ENCODE data around the gene CPSF3.
A peak's percentile ranks its signal among the peaks of the same experiment; 100 is the strongest.
"Not testable (repeated sequence)": the region's sequence is repeated elsewhere in the genome, so short reads cannot be mapped to it uniquely, and the experiment has no call there.

The CPSF3 gene

DNA sequence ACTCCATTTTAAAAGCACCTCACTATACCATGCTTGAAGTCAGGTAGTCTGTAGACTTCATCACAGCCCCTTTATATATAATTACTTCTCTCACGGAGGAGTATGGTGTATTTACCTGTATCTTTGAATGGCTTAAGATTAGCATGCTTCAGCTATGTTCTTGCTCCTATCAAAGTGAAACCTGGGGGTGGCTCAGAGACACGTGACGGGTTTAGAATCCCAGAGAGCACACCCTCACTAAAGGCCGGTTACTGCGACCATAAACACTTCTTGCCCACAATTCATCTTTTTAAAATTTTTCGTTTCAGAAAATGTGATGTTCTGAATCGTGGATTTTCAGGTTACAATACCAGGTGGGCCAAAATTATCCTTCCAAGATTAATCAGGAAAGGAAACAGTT lies 54.5 kb downstream of the CPSF3 start:
- H3K4me1 Mint-ChIP-seq = peaks cover 50% of the 10 kb centered on the region

DNA sequence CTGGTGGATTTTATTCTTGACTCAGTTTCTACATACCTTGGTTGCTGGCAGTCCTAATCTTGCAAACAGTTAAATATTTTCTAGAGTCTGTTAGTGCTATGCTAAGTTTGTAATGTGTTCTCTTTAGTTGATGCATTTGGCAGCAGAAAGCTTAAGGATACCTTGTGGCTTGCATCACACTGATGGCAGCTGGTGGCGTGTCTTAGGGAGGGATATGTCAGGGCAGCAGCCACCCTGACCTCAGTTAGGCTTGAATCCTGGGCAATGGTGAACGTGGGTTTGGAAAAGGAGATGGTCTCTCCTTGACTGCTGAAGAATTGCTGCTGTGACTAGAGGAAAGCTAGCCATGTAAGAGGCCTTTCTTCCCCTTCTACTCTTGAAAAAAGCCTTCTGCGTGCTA lies 55.1 kb downstream of the CPSF3 start:
- CTCF ChIA-PET = no interaction called here
- Mint-ChIP-seq H3K4me3 (no peak overlapping the region), H3K27me3 (no peaks in the 10 kb centered on the region), H3K4me1 (peaks cover 44% of the 10 kb centered on the region), H3K9me3 (no peaks in the 10 kb centered on the region), H3K27ac (no peak overlapping the region), H3K36me3 (peaks cover 47% of the 10 kb centered on the region)
- DNase-seq = no peak

More for the DNA sequence above, 54.5 kb downstream of the CPSF3 start:
- H3K27ac Mint-ChIP-seq = no peak overlapping the region
- H3K36me3 Mint-ChIP-seq = peaks cover 50% of the 10 kb centered on the region
- DNase-seq = no peak
- H3K9me3 Mint-ChIP-seq = no peaks in the 10 kb centered on the region
- CTCF ChIA-PET = no interaction called here
- H3K4me3 Mint-ChIP-seq = no peak overlapping the region
- H3K27me3 Mint-ChIP-seq = no peaks in the 10 kb centered on the region

DNA sequence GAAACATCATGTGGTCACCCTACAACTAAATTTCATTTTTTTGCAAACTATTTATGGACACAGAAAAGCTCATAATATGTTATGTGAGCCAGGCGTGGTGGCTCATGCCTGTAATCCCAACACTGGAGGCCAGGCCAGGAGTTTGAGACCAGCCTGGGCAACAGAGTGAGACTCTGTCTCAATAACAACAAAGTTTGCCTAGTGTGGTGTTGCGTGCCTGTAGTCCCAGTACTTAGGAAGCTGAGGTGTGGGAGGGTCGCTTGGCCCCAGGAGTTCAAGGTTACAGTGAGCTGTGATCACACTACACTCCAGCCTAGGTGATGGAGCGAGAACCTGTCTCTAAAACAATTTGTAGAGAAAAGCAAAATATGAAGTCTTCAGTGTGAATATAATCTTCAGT lies 56.7 kb downstream of the CPSF3 start:
- H3K4me3 Mint-ChIP-seq = no peak overlapping the region
- CTCF ChIA-PET = no interaction called here
- H3K27ac Mint-ChIP-seq = no peak overlapping the region
- no peak for DNase-seq
- no peaks in the 10 kb centered on the region for H3K9me3 Mint-ChIP-seq
- peaks cover 59% of the 10 kb centered on the region for H3K36me3 Mint-ChIP-seq
- H3K27me3 Mint-ChIP-seq = no peaks in the 10 kb centered on the region
- peaks cover 37% of the 10 kb centered on the region for H3K4me1 Mint-ChIP-seq

DNA sequence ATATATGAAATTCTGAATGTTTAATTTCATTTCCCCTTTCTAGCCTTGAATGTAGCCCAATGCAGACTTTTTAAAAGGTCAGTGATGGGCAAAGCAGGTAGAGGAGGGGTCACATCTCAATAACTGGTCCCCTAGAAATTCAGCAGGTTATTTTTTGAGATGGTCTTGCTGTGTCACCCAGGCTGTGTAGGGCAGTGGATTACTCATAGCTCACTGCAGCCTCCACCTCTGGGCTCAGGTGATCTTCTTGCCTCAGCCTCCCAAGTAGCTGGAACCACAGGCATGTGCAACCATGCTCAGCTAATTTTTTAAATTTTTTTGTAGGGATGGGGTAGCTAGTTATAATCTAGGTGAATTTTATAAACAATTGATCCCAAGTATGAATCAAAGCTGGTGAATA lies 59.7 kb downstream of the CPSF3 start:
- Mint-ChIP-seq H3K27me3 (no peaks in the 10 kb centered on the region), H3K4me1 (peaks cover 12% of the 10 kb centered on the region), H3K27ac (no peak overlapping the region), H3K9me3 (no peaks in the 10 kb centered on the region), H3K4me3 (no peak overlapping the region), H3K36me3 (peaks cover 61% of the 10 kb centered on the region)
- CTCF ChIA-PET = interaction anchor here (0.9 kb wide), 1 partner anchor 10 kb away, joined by 3 read pairs; no protein-coding TSS in a partner anchor
- DNase-seq = no peak

DNA sequence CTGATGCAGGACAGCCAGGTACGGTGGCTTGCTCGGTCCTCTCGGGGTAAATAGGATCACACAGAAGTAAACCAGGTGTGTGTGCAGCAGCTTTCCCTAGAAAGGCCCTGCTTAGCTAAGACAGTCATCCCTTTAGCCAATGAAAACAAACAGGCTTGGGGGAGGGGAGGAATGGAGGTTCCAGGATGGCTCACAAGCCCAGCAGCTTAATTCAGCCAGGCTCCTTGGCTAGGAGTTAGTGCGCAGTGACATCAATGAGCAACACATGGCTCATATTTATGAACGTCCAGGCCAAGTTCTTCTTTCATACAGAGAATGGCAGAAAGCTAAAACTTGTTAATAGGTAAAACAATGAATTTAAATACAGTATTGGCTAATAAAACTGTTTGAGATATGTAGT lies 61.1 kb downstream of the CPSF3 start:
- Mint-ChIP-seq H3K27ac (no peak overlapping the region), H3K4me1 (peaks cover 6% of the 10 kb centered on the region), H3K27me3 (no peaks in the 10 kb centered on the region), H3K36me3 (peaks cover 60% of the 10 kb centered on the region), H3K4me3 (no peak overlapping the region), H3K9me3 (no peaks in the 10 kb centered on the region)
- DNase-seq = no peak
- CTCF ChIA-PET = interaction anchor here (0.6 kb wide), 1 partner anchor 10 kb away, joined by 3 read pairs; no protein-coding TSS in a partner anchor

DNA sequence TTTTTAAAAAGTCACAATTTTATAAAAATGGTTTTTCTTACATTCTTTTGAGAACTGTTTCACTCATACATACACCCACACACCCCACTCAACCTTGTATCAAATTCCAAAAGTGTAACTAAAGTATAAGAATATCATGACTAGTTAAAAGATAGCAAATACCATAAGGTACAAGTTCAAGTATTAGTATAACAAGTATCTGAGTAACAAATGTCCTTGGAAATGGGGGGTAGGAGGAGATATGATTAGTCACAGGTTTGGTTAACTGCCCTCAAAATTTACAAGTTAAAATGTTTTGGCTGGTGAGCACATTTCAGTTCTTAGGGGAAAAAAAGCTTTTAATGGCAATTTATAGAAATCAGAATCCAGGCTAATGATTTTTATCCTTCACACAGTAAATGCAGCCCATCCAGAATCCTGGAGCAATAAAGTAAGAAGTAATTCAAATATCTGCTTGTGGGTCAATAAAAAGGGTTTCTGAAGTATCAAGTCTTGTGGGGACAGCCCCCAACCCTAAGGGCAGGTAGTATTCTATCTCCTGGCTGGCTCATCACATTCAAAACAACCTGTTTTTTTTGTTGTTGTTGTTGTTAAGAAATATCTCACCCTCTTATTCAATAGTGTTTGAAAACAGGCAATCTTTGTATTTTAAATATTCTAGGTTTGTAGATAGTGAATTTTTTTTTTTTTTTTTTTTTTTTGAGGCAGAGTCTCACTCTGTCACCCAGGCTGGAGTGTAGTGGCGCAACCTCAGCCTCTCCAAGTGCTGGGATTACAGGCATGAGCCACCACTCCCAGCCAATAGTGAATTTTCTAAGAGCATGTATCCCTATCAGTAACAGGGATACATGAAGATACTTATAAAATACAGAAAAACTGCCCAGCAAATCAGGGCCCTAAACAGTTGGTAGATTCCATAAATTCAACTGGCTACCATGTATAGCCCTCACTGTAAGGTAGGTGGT lies 65.4 kb downstream of the CPSF3 start:
- no peak overlapping the region for H3K4me3 Mint-ChIP-seq
- peaks cover 6% of the 10 kb centered on the region for H3K4me1 Mint-ChIP-seq
- H3K9me3 Mint-ChIP-seq = no peaks in the 10 kb centered on the region
- no peak overlapping the region for H3K27ac Mint-ChIP-seq
- CTCF ChIA-PET = interaction anchor here (1.7 kb wide), 1 partner anchor 283 kb away, joined by 3 read pairs; no protein-coding TSS in a partner anchor
- no peaks in the 10 kb centered on the region for H3K27me3 Mint-ChIP-seq
- H3K36me3 Mint-ChIP-seq = peaks cover 73% of the 10 kb centered on the region
- DNase-seq = no peak

DNA sequence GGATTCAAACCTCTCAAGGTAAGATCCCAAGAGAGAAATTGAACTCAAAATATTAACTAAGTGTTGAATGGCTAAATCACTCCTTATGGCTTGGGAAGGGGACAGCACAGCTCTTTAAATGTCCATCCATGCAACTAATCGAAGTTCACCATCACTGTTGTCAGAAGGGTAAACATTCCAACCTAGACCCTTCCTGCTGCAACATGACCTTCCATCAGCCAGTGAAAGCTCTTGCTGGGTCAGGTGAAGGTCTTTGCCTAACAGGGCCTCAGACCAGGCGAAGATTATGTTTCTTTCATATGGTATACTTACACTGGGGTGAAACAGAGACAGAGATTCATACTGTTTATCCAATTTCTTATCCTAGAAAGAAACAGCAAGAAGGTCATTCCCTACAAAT lies 67.3 kb downstream of the CPSF3 start:
- H3K4me3 Mint-ChIP-seq = no peak overlapping the region
- H3K27me3 Mint-ChIP-seq = no peaks in the 10 kb centered on the region
- H3K27ac Mint-ChIP-seq = no peak overlapping the region
- H3K9me3 Mint-ChIP-seq = no peaks in the 10 kb centered on the region
- peaks cover 69% of the 10 kb centered on the region for H3K36me3 Mint-ChIP-seq
- peaks cover 6% of the 10 kb centered on the region for H3K4me1 Mint-ChIP-seq
- no peak for DNase-seq
- CTCF ChIA-PET = no interaction called here

DNA sequence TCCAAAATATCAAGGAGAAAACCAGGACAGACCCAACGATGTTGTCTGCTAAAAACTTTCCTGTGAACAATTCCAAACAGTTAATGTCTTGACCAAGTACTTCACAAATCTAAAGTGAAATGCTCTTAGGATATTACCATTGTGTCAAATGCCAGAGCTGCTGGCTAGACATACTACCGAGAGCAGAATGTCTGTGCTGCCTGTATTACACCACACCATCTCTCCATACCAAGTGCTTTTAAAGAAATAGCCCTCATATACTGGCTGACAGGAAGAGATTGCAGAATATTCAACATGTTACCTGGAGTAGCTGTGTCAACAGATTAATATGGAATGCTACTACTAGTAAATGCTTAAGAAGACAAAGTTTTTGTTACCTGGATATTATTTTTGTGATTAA lies 69.5 kb downstream of the CPSF3 start:
- DNase-seq = no peak
- H3K27ac Mint-ChIP-seq = no peak overlapping the region
- peaks cover 10% of the 10 kb centered on the region for H3K4me1 Mint-ChIP-seq
- peaks cover 69% of the 10 kb centered on the region for H3K36me3 Mint-ChIP-seq
- no peaks in the 10 kb centered on the region for H3K27me3 Mint-ChIP-seq
- no peak overlapping the region for H3K4me3 Mint-ChIP-seq
- CTCF ChIA-PET = interaction anchor here (0.8 kb wide), 1 partner anchor 9 kb away, joined by 3 read pairs; no protein-coding TSS in a partner anchor
- no peaks in the 10 kb centered on the region for H3K9me3 Mint-ChIP-seq

DNA sequence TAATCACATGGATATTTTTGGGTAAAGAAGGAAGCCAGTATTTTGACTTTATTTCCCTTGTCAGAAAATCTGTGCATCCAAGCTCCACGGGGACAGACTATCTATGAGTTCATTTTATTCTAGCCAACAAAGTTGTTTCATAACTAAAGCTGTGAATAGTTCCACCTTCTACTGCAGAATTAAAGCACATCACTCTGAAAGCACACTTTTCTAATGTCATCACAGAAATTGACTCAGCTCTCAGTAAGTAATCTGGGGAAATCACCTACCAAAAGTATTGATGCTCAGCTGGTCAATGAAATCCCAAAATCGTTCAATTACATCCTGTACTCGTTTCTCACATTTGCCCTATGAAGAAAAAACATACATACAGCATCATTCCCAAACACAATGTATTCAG lies 70.0 kb downstream of the CPSF3 start:
- CTCF ChIA-PET = interaction anchor here (0.8 kb wide), 1 partner anchor 10 kb away, joined by 3 read pairs; no protein-coding TSS in a partner anchor
- peaks cover 70% of the 10 kb centered on the region for H3K36me3 Mint-ChIP-seq
- no peak overlapping the region for H3K4me3 Mint-ChIP-seq
- no peak for DNase-seq
- H3K27ac Mint-ChIP-seq = no peak overlapping the region
- peaks cover 10% of the 10 kb centered on the region for H3K4me1 Mint-ChIP-seq
- H3K27me3 Mint-ChIP-seq = no peaks in the 10 kb centered on the region
- no peaks in the 10 kb centered on the region for H3K9me3 Mint-ChIP-seq

DNA sequence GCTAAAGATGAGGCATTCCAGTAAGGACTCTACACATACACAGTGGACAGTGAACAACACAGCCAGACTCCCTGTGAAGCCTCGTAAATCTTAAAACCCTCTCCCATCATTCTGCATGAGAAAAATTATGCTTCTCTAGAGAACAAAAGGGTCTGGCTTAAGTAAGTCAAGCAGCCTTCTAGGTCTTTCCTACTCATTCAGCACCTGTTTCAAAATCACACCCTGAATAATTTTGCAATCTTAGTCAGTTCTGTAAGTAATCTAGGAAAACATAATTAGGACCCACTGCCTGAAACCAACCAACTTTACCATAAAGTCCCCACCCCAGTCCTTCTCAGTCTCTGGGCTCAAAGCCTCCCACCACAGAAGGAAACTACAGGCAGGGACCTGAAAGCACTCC lies 70.6 kb downstream of the CPSF3 start:
- Mint-ChIP-seq H3K27ac (no peak overlapping the region), H3K27me3 (no peaks in the 10 kb centered on the region), H3K4me1 (peaks cover 10% of the 10 kb centered on the region), H3K4me3 (no peak overlapping the region), H3K36me3 (peaks cover 64% of the 10 kb centered on the region), H3K9me3 (no peaks in the 10 kb centered on the region)
- CTCF ChIA-PET = no interaction called here
- DNase-seq = no peak

DNA sequence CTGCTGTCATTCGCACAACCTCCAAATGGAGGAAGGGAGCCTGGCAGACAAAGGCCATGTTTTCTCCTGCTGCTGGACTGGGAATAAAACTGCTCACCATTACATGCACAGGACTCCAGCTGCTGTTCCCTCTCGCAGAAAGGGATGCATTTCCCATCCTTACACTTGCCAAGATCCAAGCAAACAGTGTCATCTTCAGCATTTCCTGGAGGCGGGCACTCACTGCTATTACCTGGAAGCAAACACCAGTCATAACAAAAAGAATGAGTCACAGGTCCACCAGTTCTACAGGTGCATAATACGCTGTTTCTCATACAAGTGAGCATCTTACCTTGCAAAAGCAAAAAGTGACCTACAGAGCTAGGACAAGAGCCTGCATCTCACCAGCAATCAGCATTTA lies 73.6 kb downstream of the CPSF3 start:
- H3K4me3 Mint-ChIP-seq = no peak overlapping the region
- H3K9me3 Mint-ChIP-seq = no peaks in the 10 kb centered on the region
- H3K27ac Mint-ChIP-seq = peak overlapping the region; percentile 30
- peaks cover 4% of the 10 kb centered on the region for H3K4me1 Mint-ChIP-seq
- CTCF ChIA-PET = no interaction called here
- peaks cover 59% of the 10 kb centered on the region for H3K36me3 Mint-ChIP-seq
- DNase-seq = no peak
- H3K27me3 Mint-ChIP-seq = no peaks in the 10 kb centered on the region

DNA sequence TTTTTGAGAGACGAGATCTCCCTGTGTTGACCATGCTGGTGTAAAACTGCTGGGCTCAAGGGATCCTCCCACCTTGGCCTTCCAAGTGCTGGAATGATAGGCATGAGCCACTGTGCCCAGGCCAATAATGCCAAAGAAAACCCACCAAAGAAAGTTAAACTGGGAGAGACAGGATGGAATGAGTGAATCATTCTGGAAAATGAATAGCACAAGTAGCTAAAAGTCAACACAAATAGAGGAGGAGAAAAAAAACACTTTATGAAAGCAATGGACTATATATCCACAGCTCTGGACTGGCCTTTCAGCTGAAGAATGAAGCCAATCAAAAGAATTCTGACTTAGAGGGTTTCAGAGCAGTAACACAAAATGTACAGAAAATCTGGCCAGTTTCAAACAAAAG lies 74.8 kb downstream of the CPSF3 start:
- CTCF ChIA-PET = no interaction called here
- Mint-ChIP-seq H3K27me3 (no peaks in the 10 kb centered on the region), H3K27ac (no peak overlapping the region), H3K9me3 (no peaks in the 10 kb centered on the region), H3K4me3 (no peak overlapping the region), H3K4me1 (peaks cover 4% of the 10 kb centered on the region), H3K36me3 (peaks cover 58% of the 10 kb centered on the region)
- DNase-seq = no peak

DNA sequence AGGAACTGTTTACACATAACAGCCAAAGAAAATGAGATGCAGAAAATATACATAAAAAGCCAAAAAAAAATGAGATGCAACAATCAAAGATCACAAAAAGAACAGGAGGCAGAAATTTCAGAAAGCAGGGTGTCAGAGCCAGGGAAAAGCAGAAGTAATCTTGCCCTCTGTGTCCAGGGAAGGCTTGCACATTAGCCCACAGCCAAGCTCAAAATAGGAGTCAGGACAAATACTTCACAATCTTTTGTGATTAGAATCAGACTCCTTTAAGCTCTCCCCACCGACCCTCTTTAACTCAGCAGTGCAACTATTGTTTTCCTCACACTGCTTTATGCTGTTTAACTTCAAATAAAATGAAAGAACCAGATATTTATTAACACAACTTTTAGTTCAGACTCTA lies 85.5 kb downstream of the CPSF3 start:
- CTCF ChIA-PET = no interaction called here
- Mint-ChIP-seq H3K27me3 (no peaks in the 10 kb centered on the region), H3K4me1 (no peaks in the 10 kb centered on the region), H3K9me3 (no peaks in the 10 kb centered on the region), H3K4me3 (no peak overlapping the region), H3K36me3 (peaks cover 48% of the 10 kb centered on the region), H3K27ac (no peak overlapping the region)
- no peak for DNase-seq

DNA sequence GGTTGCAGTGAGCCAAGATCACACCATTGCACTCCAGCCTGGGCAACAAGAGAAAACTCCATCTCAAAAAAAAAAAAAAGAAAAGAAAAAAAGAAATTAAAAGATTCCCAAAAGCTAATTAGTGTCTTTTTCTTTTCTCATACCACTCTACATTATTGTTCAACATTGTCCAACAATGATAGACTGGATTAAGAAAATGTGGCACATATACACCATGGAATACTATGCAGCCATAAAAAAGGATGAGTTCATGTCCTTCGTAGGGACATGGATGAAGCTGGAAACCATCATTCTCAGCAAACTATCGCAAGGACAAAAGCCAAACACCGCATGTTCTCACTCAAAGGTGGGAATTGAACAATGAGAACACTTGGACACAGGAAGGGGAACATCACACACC lies 90.5 kb downstream of the CPSF3 start:
- H3K4me1 Mint-ChIP-seq, H3K27ac Mint-ChIP-seq, H3K4me3 Mint-ChIP-seq, DNase-seq, CTCF ChIA-PET, H3K9me3 Mint-ChIP-seq, H3K27me3 Mint-ChIP-seq: not testable (repeated sequence)
- peaks cover 37% of the 10 kb centered on the region for H3K36me3 Mint-ChIP-seq

DNA sequence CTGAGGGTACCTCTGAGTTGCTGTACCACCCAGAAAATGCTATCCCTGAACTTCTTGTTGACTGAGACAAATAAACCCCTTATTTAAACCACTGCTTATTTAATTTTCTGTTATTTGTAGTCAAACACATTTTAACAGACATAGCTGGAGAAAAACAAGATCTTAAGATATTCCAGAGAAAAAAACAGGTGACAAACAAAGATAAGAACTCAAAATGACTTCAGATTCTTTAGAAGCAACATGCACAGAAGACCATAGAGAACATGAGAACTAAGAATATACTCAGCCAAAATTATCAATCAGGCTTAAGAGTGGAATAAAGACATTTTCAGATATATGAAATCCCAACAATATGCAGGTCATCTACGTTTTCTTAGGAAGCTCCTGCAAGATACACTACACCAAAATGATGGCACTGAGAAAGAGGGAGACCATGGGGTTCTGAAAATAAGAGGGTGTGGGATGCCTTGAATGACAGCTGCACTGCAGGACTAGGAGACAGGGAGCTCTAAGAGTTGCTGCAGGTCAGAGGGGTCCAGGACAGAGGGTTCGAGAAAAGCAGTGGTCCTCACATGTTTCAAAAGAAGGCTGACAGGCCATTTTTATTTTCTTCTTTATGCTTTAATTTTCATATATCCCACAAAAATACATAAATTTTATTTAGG lies 93.8 kb downstream of the CPSF3 start:
- no peak for DNase-seq
- Mint-ChIP-seq H3K9me3 (no peaks in the 10 kb centered on the region), H3K4me3 (no peak overlapping the region), H3K4me1 (no peaks in the 10 kb centered on the region), H3K36me3 (peaks cover 48% of the 10 kb centered on the region), H3K27ac (no peak overlapping the region), H3K27me3 (no peaks in the 10 kb centered on the region)
- CTCF ChIA-PET = interaction anchor here (1.2 kb wide), 1 partner anchor 23 kb away, joined by 3 read pairs; no protein-coding TSS in a partner anchor
